Measurements from ENCODE around the gene LRRC4.

LRRC4 gene, protein sequence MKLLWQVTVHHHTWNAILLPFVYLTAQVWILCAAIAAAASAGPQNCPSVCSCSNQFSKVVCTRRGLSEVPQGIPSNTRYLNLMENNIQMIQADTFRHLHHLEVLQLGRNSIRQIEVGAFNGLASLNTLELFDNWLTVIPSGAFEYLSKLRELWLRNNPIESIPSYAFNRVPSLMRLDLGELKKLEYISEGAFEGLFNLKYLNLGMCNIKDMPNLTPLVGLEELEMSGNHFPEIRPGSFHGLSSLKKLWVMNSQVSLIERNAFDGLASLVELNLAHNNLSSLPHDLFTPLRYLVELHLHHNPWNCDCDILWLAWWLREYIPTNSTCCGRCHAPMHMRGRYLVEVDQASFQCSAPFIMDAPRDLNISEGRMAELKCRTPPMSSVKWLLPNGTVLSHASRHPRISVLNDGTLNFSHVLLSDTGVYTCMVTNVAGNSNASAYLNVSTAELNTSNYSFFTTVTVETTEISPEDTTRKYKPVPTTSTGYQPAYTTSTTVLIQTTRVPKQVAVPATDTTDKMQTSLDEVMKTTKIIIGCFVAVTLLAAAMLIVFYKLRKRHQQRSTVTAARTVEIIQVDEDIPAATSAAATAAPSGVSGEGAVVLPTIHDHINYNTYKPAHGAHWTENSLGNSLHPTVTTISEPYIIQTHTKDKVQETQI

GRCh38 chr7:128030654-128031611 lies at the start of gene LRRC4:
LRRC4 (minus strand) TSS chr7:128031437; CDS start chr7:128030640, 797 bp downstream.
- peak; percentile 83 for DNase-seq

DNA sequence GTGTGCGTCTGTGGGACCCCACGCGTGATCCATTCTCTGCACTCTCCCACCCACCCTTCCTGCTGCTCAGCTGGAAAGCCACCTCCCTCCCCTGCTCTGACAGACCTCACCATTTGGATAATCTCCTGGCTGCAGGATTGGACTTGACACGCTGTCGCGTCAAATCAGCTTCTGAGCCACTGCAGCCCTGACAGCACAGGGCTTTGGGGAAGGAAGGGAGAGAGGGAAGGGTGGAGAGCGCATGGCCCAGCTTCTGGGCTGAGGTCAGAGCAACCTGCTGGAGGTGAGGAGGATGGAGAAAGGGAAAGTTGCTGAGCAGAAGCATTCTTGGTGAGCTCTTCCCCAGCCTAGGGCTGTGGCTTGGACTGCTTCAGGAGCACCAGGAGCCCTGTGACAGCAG lies 48.9 kb upstream of the LRRC4 start:
- DNase-seq = peak; percentile 62

DNA sequence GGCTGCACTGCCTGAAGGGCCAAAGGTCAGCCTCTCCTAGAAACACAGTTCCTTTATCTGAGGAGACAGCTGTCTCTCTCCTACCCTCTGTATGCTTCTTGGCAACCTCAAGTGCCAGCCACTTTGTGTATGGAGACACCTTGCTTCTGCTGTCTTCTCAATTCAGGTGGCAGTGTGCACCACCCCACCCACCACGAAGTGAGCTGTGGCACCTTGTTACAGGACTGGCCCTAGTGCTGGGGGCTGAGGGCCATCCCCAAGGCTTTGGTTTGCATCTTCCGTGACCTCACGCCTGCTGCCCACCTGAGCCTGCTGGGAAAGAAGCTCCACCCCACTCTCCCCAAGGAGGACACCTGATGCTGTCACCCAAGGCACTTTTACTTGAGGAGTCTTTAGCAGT lies 47.1 kb upstream of the LRRC4 start:
- DNase-seq = no peak

GRCh38 chr7:128076796-128077271 lies 45.6 kb upstream of the LRRC4 start:
- DNase-seq = peak; percentile 53

GRCh38 chr7:128076196-128076795 lies 45.1 kb upstream of the LRRC4 start:
- DNase-seq = no peak

DNA sequence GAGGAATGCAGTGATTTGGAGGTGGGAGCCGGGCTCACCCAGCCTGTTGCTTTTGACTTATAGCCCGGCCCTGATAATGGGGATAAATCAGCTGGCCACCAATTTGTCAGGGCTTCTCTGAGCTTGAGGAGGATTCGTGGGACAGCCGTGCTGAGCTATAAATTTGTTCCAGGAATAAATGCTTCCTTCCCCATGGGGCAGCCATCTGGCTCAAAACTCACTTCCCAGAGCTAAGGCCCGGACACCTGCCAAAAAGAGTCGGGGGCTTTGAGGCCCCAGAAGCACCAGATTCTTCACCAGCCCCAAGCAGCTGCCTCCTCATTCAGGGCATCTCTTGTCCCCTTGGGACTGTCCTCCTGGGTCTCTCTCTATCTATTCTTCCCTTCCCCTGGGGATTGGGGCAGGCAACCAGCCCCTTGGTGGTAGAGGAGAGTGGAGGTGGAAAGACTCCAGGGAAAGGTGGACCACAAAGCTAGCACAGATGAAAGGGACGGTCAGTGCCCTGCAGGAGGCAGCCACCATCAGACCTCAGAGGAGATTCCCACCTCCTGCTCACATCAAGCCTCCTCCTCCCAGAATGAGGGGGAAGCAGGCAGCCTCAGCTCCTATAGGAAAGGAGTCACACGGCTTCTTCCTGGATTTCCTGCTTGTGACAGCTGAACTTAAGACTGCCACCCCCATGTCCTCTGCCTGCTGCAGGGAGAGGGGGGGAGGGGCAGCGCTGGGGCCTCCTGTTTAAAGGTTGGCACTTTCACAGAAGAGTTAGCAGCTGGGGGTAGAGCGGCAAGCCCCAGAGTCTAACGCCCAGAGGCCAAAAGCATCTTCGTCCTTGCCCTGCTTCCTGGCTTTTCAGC lies 44.2 kb upstream of the LRRC4 start:
- DNase-seq = peak; percentile 54

GRCh38 chr7:128074736-128075135 lies 43.5 kb upstream of the LRRC4 start:
- DNase-seq = no peak

DNA sequence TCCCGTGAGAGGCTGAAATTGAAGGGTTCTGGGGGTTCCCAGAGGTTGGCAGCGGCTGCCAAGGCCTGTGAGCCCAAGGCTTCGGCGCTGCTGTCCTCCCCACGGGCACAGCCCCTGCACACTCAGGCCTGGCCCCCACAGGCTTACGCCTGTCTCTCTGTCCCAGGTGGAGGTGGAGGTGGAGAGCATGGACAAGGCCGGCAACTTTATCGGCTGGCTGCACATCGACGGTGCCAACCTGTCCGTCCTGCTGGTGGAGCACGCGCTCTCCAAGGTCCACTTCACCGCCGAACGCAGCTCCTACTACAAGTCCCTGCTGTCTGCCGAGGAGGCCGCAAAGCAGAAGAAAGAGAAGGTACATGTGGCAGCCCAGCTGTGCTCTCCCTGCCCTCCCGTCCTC lies 43.1 kb upstream of the LRRC4 start:
- DNase-seq = no peak

DNA sequence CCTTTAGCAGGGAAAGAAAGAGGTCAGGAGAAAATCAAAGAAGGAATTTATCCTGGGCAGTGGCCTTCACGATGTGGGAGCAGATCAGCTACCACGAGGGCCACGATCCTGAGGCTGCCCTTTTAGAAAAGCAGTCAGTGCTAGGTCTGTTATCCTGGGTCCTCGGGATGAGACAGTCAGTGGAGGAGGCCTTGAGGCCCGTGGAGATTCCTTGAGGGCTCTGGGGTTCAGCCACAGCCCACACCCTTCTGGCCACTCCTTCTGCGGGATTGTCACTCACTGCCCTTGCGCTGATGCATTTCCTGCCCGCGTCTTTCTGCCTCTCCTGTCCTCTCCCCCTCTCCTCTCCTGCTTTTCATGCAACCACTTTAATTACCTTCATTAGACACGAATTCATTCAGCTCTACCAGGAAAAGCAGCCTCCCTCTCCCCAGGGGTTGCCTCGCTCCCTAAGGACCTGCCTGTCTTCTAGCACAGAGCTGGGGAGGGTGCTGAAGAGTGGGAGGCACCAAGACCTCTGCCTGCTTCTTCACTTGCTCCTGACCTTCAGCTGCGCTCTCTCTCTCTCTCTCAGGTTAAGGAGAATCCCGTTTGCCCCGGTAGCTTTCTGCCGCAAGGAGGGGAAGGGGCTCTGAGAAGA lies 42.6 kb upstream of the LRRC4 start:
- no peak for DNase-seq

DNA sequence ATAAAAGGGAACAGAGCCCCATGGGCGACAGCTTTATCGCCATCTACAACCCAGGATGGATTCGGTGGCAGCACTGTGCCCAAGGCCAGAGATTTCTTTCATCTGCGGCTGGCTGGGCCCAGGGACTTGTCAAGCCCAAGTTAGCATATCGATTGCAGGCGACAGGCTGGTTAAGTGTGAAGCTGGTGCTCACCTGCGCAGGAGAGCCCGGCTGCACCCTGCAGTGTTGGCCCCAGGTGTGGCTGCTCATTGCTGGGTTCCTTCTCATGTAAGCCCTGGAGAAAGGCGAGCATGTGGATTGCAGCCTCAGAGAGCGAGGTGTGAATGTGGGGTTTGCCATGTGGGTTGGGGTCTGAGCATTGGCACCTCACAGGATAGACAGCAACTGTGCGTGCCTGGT lies 40.6 kb upstream of the LRRC4 start:
- DNase-seq = no peak

GRCh38 chr7:128071376-128071775 lies 40.1 kb upstream of the LRRC4 start:
- no peak for DNase-seq

- DNase-seq = no peak
These were observed 38.4 kb upstream of the LRRC4 start for GRCh38 chr7:128069373-128070364.

- DNase-seq = no peak
These were observed 37.5 kb upstream of the LRRC4 start for GRCh38 chr7:128068785-128069184.

GRCh38 chr7:128067983-128068382 lies 36.7 kb upstream of the LRRC4 start:
- no peak for DNase-seq

GRCh38 chr7:128066858-128067257 lies 35.6 kb upstream of the LRRC4 start:
- no peak for DNase-seq

DNA sequence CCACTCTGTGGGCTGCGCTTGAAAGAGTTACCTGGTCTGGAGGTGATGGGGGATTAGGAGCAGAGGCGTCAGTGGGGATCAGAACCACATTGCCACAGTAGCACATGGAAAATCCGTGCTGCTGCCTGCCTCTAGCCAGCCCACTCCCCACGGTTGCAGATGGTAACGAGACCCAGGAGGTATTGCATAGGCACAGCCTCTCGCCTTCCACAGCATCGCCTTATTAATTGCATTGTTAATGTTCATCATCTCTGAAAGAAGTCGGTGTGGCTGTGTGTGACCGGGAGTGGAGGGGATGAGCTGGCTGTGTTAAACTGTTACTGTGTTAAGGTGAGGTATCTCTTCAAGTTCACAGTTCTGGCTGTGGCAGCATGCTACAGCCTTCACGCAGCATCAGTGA lies 35.2 kb upstream of the LRRC4 start:
- DNase-seq = no peak

DNA sequence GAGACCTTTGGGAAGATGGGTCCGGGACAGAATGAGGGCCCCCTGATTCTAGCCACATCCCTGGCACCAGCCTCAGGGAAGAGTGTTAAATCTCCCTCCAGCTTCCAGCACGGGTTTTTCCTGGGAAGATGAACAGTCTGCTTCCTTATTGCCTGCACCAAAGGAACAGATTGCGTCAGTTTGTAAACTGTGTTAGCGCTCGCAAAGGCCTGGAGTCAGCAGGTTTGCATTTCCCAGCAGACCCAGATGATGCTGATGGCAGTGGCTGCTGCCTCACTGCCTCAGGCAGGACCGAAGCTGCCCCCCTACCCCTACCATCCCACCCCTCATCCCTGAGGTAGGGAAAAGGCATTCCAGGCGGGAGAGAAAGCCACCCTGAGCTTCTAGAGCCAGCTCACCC lies 34.6 kb upstream of the LRRC4 start:
- no peak for DNase-seq

GRCh38 chr7:128063088-128063487 lies 31.9 kb upstream of the LRRC4 start:
- no peak for DNase-seq

DNA sequence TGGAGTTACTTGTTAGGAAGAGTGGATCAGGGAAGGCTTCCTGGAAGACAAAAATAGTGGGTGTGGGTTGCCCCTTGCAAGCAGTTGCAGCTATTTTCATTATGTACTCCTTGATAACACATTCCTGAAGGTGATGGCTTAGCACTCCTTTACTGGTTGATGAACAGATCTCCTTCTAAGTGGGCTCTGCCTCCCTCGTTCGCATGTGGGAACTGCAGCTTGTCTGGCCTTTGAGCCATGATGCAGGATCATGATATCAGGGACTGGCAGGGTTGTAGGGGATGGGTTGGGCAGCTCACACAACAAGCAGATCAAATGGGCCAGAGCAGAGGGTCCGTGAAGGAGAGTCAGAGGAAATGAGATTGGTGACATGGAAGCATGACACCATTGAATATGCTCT lies 28.8 kb upstream of the LRRC4 start:
- DNase-seq = no peak
